Kasumi-1 (cell line): ENCODE measurements around the gene SMYD1.

ENCODE experiments used
- DNase-seq, 2 experiments: peaks; one replicate each; lab custom pipeline; 2025; lab: John Stamatoyannopoulos, UW

Gene SMYD1

DNA sequence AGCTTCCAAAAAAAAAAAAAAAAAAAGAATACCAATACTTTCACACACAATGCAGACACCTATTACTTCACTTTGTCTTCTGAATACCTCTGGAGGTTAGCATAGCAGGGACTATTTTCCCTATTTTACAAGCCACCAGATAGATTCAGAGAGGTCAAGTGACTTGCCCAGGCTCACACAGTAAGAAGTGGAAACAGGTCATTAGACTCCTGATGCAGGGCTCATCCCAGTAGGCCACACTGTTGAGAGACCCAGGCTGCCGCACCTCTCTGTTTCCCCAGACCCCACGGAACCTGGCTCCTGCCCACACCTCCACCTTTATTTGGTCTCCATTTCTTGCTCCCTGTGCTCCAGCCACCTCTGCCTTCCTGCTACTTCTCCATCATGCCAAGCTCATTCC is 19.4 kb downstream of the SMYD1 start:
- no peak for DNase-seq

DNA sequence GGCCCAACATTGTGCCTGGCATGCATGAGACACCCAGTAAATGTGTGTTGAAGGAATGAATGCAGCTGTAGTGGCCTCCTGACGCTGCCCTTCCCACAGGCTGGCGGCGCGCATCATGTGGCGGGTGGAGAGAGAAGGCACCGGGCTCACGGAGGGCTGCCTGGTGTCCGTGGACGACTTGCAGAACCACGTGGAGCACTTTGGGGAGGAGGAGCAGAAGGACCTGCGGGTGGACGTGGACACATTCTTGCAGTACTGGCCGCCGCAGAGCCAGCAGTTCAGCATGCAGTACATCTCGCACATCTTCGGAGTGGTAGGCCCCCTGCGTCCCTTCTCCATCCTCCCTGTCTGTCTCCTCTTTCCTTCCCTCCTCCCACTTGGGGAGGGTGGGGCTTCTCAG is 20.1 kb downstream of the SMYD1 start:
- DNase-seq: no peak

DNA sequence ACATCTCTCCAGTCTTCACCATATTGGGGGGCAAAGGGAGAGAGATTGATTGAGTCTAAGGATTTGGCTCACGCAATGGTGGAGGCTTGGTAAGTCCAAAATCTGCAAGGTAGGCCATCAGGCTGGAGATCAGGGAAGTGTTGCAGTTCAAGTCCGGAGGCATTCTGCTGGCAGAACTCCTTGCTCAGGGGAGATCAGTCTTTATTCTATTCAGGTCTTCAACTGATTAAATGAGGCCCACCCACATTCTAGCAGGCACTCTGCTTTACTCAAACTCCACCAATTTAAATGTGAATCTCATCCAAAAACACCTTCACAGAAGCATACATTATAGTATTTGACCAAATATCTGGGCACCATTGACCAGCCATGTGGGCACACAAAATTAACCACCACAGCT is 21.4 kb downstream of the SMYD1 start:
- DNase-seq: no peak

DNA sequence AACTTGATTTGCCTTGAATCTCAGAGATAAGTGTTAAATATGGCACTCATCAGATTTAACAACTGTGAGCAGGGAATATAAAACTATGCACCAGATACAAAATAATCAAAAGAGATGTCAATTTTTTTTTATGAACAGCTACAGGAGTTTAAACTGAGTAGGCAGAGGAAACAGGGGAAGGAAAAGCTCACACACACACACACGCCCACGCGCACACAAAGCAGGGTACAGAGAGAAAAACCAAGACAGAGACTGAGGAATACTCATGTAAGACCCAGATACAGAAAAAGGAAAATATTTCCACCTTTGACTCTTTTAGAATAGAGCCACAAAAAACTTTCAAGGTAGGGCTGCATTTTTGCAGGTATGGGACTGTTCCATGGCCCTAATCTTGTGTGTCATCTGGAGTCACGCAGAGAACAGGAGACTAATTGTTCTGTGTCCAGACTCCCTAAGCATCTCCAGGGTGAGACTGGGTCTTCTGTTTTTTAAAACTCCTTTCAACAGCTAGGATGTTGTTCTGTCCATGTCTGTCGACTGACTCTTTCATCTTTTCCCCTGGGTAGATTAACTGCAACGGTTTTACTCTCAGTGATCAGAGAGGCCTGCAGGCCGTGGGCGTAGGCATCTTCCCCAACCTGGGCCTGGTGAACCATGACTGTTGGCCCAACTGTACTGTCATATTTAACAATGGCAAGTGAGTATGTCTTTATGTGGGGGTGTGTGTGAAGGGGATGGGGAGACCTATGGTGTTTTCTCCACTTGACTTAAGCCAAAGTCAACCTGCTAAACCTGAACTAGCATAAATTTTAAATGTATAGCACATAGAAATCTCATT is 23.0 kb downstream of the SMYD1 start:
- peak; percentile 32 for DNase-seq

DNA sequence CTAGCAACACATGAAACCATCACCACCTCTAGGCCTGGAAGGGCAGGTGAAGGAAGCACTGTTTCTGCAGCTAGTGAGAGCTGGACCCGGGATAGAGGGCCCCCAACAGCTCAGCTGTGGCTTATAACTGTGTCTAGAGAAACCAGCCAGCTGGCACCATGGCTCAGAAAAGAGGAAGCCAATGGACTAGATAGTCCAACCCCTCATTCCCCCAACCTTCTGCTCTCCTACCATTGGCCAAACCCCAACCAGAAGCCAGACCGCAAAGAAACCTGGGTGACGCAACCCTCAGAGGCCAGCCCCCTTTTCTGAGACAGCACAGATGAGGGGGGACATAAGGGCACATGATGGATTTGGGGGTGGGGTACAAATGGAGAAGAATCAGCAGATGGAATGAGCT is 24.3 kb downstream of the SMYD1 start:
- peak; percentile 71 to 82 for DNase-seq

DNA sequence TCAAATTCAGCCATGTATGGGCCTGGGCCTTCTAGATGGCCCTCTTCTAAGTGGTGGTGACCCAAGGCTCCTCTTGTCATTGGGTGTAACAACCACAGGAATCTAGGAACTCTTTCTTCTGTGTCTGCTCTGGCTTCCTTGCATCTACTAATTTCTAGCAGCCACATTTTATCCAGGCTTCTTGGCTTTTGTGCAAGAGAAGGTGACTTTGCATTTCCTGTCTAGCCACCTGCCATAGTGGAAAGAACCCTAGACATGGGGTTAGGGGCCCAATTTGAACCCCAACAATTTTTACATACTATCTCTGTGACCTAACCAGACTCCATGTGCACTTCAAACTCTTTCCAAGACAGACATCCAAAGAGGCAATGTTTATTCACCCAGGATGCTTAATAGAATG is 25.1 kb downstream of the SMYD1 start:
- no peak for DNase-seq

DNA sequence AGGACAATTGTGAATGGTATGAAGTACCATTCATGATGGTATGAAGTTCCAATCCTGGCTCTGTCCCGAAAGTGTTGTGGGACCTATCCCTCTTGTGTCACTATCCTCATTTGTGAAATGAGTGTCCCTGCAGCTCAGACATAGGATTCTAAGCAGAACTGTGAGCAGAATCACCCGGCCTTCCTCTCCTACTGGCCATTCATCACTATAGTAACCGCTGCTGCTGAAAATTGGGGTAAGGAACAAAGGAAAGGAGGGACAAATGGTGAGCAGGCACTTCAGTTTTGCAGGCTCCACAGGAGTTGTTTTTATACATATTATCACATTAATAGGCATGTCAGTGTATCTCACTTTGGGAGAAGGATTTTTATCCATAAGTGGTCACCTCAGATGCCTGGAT is 27.4 kb downstream of the SMYD1 start:
- DNase-seq: no peak

DNA sequence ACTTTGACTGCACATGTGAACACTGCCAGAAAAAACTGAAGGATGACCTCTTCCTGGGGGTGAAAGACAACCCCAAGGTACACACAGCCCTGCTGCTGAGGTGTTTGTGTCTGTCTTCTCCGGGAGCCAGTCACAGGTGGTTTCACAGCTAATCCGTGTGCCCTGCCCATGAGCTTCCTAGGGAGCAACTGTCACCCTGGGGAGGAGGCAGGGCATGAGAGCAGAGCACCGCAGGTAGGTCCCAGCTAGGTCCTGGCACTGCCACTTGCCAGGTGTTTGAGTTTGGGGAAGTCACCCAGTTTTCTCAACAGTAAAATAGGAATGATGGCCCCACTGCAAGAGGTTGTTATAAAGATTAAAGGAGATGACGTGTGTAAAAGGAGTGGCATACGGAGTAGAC is 29.1 kb downstream of the SMYD1 start:
- DNase-seq: no peak

DNA sequence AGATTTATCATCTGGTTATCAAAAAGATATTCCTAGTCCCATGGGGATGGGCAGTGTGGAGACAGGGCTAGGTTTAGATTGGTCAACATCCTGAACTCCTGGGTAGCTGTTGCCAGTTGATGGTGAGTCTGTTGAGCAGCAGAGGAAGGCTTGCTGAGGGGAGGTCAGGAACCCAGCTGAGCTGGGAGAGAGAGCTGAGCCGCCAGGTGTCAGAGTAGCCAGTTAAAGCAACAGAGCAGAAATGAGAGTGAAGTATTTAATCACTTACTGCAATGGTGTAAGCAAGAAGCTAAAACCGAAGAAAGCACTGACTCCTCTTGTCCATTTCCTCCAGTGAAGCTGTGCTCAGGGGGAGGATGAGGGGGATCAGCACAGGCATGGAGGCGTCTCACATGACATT is 29.6 kb downstream of the SMYD1 start:
- no peak for DNase-seq

DNA sequence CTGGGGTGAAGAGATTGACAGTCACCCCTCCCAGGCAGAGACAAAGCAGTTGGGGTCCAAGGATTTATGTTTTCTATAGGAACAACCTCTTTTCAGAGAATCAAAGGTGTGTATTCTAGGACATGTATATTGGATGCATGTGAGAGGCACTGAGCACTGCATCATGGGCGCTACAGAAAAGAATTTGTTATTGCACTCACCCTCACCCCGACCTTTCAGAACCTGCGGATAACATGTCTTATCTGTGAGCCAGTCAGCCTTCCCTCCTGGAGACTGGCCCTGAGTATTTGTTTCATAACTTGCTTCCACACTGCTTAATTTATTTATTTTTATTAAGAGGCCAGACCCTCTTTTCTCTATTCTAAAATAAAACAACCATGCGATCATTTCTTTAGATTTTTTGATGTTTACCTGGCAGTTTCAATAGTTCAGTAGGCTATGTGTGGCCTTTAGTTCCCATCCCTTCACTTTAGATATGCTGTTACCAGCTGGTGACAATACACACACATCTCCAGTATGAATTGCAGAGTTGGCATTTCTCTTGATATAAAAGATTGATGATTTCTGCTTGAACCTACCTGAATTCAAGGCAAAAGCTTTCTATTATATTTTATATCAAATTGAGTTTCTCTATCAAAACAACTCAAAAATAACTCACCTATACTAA is 30.4 kb downstream of the SMYD1 start:
- no peak for DNase-seq

DNA sequence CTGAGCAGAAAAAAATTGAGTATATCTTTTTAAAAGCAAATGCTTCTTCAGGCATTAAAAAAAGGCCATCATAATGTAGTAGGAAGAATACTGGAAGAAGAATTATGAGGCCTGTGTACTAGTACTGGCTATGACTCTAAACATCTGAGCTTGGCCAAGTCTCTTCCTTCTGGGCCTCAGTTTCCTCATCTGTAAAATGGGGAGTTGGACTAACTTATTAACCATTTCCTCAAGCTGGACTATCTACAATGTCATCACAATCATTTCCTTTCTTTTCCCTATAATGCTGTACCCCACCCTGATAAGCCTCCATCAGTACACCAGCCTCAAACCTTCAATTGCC is 30.9 kb downstream of the SMYD1 start:
- DNase-seq: no peak

DNA sequence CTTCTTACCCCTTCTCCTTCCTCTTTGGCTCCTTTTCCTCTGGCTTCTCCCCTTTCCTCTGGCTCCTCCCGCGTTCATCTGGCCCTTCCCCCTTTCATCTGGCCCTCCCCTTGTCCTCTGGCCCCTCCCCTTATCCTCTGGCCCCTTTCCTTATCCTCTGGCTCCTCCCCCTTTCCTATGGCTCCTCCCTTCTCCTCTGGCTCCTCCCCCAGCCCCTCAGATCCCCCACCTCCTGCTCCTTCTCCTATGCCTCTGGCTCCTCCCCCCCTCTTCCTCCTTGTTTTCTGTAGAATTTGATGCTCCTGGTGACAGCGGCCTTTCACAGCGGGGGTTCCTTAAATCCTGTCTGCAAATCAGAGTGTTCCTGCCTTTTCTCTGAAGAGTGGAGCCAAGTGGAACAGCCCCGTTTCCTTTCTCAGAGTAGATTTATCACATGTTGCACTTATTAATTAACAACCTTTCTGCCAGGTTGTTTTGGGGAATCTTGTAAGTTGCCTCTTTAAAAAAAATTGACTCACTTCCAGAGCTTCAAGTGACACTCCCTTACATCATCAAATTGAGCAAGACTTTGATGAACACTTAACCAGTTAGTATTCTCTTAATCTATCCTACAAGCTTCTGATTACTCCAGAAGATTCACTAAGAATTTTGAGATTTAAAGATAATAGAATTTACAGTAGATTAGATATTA is 32.3 kb downstream of the SMYD1 start:
- DNase-seq: no peak

DNA sequence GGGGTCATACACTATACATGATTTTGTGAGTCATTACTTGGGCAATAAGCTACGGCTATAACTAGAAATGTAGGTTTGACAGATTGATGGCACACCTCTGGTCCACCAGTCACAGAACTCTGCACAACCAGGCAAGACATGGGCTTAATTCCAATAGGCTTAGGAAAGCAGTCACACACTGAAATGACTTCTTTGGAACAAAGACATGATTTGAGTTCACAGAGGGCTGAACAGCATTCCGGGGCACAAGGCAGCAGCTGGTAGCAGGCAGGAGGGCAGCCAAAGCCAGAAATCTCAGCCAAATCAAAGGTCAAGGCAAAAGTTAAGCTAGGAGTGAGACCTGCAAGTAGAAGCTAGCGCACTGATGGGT is 32.8 kb downstream of the SMYD1 start:
- no peak for DNase-seq

DNA sequence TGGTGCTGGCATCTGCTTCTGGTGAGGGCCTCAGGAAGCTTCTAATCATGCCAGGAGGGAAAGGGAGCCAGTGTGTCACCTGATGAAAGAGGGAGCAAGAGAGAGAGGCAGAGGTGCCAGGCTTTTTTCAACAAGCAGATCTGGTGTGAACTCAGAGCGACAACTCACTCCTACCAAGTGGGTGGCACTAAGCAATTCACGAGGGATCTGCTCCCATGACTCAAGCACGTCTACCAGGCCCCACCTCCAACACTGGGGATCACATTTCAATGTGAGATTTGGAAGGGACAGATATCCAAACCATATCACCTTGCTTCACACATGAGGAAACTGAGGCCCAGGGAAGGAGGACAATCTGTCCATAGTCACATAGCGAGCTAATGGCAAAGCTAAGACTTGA is 41.2 kb downstream of the SMYD1 start:
- DNase-seq: no peak

DNA sequence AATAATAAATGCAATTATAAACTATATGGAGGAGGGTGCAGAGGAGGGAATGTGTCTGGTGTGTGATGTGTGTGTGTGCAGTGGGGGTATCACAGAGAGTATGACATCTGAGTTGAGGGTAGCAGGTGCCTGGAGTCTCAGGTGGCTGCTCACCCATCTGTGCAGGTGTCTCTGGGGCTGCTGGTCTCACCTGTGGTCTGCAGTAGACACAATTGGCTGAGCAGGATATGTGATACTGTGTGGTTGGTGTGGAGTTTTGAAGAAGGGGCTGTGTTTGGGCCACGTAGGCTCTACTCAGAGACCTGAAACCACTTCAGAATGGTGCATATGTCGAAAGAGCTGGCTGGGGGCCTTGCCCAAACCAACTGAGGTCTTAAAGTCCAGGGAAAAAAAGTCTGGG is 43.2 kb downstream of the SMYD1 start:
- DNase-seq: no peak

DNA sequence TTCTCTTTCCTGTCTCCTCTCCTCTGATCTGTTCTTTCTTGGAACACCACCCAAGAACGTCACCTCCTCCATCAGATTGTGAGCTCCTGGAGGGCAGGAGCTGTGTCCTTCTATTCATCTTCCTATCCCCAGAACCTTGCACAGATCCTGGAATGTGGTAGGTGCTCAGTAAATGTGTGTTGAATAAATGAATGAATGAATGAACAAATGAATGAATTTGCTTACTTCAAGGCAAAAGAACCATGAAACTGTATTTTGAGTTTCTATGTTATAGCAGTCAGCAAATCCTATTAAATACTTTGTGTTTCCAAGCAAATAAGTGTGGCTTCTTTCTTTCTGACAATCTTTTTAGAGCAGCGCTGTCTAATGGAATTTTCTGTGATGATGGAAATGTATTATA is 45.4 kb downstream of the SMYD1 start:
- no peak for DNase-seq

DNA sequence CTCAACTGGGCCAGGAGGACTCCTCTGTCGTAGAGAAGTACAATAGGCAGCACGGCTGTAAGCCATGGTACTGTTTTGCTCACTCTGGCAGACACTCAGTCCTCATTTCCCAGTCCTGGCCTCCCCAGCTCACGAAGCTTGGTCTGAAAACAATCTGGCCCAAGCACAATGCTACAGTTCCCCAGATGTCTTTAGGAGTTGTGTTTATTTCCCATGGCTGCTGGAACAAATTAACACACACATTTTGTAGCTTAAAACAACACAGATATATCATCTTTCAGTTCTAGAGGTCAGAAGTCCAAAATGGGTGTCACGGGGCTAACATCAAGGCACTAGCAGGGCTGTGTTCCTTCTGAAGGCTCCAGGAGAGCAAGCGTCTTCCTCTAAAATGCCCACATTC is 47.3 kb downstream of the SMYD1 start:
- no peak for DNase-seq

DNA sequence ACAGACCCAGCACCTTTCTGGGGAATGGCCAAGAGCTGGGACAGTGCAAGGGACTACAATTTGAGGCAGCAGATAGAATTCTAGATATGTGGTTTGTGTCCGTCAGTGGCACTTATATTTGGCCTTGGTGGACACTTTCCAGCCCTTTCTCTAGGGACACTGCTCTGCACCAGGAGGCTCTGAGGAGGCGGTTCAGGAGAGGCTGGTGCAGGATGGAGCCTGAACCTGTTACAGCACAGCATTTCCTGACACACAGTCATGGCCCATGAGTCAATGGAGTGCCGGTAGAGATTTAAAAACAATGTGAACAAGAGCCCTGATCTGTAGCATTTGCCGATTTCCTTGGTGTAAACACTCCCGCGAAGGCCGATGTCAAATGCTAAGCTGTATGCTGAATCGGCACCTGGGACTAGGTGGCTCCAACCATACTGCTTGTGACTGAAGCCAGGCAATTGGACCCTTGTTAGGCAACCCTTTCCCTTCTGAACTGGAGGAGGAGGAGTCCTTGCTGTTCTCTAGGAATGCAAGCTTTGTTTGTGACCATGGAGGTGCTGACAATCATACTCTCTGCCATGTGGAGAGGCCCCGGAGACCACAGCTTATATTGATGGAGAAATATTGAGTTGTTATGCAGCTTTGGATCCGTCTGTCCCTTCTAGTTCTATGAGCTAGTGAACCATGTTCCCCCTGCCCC is 48.3 kb downstream of the SMYD1 start:
- DNase-seq: no peak

DNA sequence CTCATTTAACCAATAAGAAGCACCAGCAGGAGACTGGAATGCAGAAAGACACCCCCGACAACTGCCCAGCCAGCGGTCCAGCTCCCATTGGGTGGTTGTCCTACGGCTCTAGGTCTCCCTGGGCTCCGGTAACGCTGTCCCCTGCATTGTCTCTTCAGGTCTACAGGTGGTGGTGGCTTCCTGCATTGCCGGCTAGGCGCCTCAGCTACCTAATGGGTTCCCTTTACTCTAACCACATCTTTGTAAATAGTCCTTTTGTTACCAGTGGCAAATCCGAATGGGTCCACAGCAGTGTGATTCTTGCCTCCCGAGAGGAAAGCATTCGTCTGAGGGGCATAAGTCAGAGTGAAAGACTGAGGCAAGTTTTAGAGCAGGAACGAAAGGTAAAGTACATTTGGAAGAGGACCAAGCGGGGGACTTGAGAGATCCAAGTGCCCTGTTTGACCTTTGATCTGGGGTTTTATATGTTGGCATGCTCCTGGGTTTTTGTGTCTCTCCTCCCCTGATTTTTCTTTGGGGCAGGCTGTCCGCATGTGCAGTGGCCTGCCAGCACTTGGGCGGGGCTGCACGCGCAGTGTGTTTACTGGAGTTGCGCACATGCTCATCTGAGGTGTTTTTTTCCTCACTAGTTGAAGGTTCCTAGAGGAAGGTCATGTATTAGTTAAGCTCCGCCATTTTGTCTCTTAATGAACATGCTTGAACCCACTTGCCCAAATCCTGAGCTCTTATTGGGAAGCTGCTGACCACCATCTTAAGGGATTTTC is 49.2 kb downstream of the SMYD1 start:
- no peak for DNase-seq

DNA sequence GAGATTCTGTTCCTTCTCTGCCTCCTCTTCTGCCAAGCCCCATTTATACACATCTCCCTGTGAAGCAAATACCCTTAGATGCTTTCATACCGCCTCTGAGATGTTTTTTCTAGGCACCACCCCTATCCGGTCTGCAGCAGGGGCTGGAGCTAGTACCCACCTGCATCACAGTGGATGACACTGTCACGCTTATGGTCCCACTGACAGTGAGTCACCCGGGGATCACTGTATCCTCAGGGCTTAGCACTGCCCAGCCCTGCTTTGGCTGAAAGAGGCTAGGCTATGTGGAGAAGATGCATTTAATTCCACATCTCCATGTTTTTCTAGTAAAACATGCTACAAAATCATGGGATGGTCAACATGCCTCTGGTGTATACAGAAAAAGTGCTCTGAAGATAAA is 50.3 kb downstream of the SMYD1 start:
- no peak for DNase-seq

DNA sequence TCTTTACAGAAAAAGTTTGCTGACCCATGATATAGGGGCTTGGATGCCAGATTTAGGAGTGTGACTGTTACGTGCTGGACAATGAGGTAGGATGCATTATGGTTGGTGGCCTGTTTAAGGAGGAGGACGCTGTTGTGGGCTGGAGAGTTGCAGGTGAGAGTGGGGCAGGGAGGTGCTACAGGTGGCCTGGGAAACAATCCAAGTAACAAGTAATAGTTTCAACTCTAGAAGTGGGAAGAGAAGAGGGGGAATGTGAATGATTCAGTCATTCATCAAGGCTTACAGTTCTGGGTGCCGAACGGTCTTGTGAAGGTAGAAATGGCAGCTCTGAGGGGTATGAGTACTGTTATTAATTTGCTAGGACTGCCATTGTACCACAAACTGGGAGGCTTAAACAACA is 54.1 kb downstream of the SMYD1 start:
- DNase-seq: no peak
